ENCODE data around the gene NHLRC2. TPM values are rescaled to one million over a fixed set of nuclear protein-coding genes. Genes with fewer than 3 reads are reported as not detected.

Gene NHLRC2
- total RNA-seq, 1 experiment from 2014 or later = 19.4 TPM

Other genes with a start within 250 kb of the NHLRC2 start
- not detected in 2 replicates for gene NRAP, start 190.6 kb upstream of the NHLRC2 start, total RNA-seq (2014; rRNA removed; shearing (Covaris generic); ENCODE audit: low replicate concordance)
- gene CASP7, start 174.7 kb upstream of the NHLRC2 start, total RNA-seq (2014; rRNA removed; shearing (Covaris generic); ENCODE audit: low replicate concordance) = 30.7 and 48.5 TPM in 2 replicates
- not detected in 2 replicates for gene PLEKHS1, start 103.0 kb upstream of the NHLRC2 start, total RNA-seq (2014; rRNA removed; shearing (Covaris generic); ENCODE audit: low replicate concordance)
- gene DCLRE1A, start 579 bp upstream of the NHLRC2 start, total RNA-seq (2014; rRNA removed; shearing (Covaris generic); ENCODE audit: low replicate concordance) = 7.4 and 10.2 TPM in 2 replicates
- gene ADRB1, start 189.2 kb downstream of the NHLRC2 start, total RNA-seq (2014; rRNA removed; shearing (Covaris generic); ENCODE audit: low replicate concordance) = not detected in 2 replicates

Measured in MG63 (cell line).